IPS-NIHi7 (cell line): ENCODE data around the gene NTSR2.
A peak's percentile ranks its signal among the peaks of the same experiment; 100 is the strongest.
"Not testable (repeated sequence)": the region's sequence is repeated elsewhere in the genome, so short reads cannot be mapped to it uniquely, and the experiment has no call there.

Experiments
- DNase-seq: peaks from one replicate; pipeline ENCODE4 v3.0.0; 2012; ENCODE audit warnings: mixed read lengths; ENCODE audit errors: extremely low spot score

Gene NTSR2

GRCh38 chr2:11679486-11680181 is 9.6 kb upstream of the NTSR2 start:
- no peak for DNase-seq

GRCh38 chr2:11679016-11679415 is 9.0 kb upstream of the NTSR2 start:
- no peak for DNase-seq

- no peak for DNase-seq
Observed at GRCh38 chr2:11678306-11678960, 8.4 kb upstream of the NTSR2 start.

GRCh38 chr2:11677136-11678055 is 7.4 kb upstream of the NTSR2 start:
- peak; percentile 62 for DNase-seq

GRCh38 chr2:11676640-11677039 is 6.6 kb upstream of the NTSR2 start:
- no peak for DNase-seq

- DNase-seq, result no peak
Observed at GRCh38 chr2:11675423-11676112, 5.6 kb upstream of the NTSR2 start.

- no peak for DNase-seq
Observed at GRCh38 chr2:11674983-11675382, 5.0 kb upstream of the NTSR2 start.

- DNase-seq, result no peak
Observed at GRCh38 chr2:11672407-11672806, 2.4 kb upstream of the NTSR2 start.

- DNase-seq, result no peak
Observed at GRCh38 chr2:11667866-11668637, 1.9 kb downstream of the NTSR2 start.

- DNase-seq, result no peak
Observed at GRCh38 chr2:11667194-11667593, 2.8 kb downstream of the NTSR2 start.

GRCh38 chr2:11665510-11666362 is 4.3 kb downstream of the NTSR2 start:
- no peak for DNase-seq

- DNase-seq, result no peak
Observed at GRCh38 chr2:11665028-11665427, 5.0 kb downstream of the NTSR2 start.

- DNase-seq, result no peak
Observed at GRCh38 chr2:11663427-11663826, 6.6 kb downstream of the NTSR2 start.

GRCh38 chr2:11662882-11663281 is 7.1 kb downstream of the NTSR2 start:
- DNase-seq, result no peak

- DNase-seq, result no peak
Observed at GRCh38 chr2:11661891-11662435, 8.0 kb downstream of the NTSR2 start.

- not testable (repeated sequence) for DNase-seq
Observed at GRCh38 chr2:11660396-11660795, 9.6 kb downstream of the NTSR2 start.

GRCh38 chr2:11659851-11660250 is 10.1 kb downstream of the NTSR2 start:
- DNase-seq, result no peak

- no peak for DNase-seq
Observed at GRCh38 chr2:11659115-11659475, 10.9 kb downstream of the NTSR2 start.

GRCh38 chr2:11658208-11659114 is 11.5 kb downstream of the NTSR2 start:
- DNase-seq, result no peak
